Naive B cell (primary cell): Measurements from ENCODE around the gene EMC10. TPM values are rescaled to one million over a fixed set of nuclear protein-coding genes. Genes with fewer than 3 reads are reported as not detected.
"Not testable (repeated sequence)": the region's sequence is repeated elsewhere in the genome, so short reads cannot be mapped to it uniquely, and the experiment has no call there.

Source experiments
- ATAC-seq, 2 donors: fragments of 150-1000 bp; cut with Tn5 transposase; 2 replicates each; pipeline ENCODE4 v1.10.0; 2021; ENCODE audit warnings: low read depth in 2 of 2, mild to moderate bottlenecking in 2 of 2, moderate library complexity in 2 of 2
- DNase-seq: peaks from one replicate; pipeline ENCODE4 v3.0.0; 2022
- H3K27ac Mint-ChIP-seq, 6 donors: one replicate each; pipeline ENCODE4 v1.8.0; 2020 to 2022; ENCODE audit warnings: mild to moderate bottlenecking in 6 of 6, mixed read lengths in 6 of 6, moderate library complexity in 5 of 6, inconsistent platforms in 2 of 6
- H3K27me3 Mint-ChIP-seq, 3 donors: one replicate each; pipeline ENCODE4 v1.8.0; 2021 to 2022; ENCODE audit warnings: mixed read lengths in 3 of 3, mild to moderate bottlenecking in 1 of 3
- H3K36me3 Mint-ChIP-seq, 2 donors: one replicate each; pipeline ENCODE4 v1.8.0; 2020 to 2022; ENCODE audit warnings: mixed read lengths in 2 of 2, inconsistent platforms in 1 of 2, mild to moderate bottlenecking in 1 of 2
- H3K4me1 Mint-ChIP-seq, 3 donors: one replicate each; pipeline ENCODE4 v1.8.0; 2020 to 2022; ENCODE audit warnings: mixed read lengths in 3 of 3, inconsistent platforms in 1 of 3, mild to moderate bottlenecking in 1 of 3, moderate library complexity in 1 of 3
- H3K4me3 Mint-ChIP-seq, 8 donors: one replicate each; pipeline ENCODE4 v1.8.0; 2020 to 2022; ENCODE audit warnings: mild to moderate bottlenecking in 8 of 8, mixed read lengths in 8 of 8, moderate library complexity in 8 of 8, inconsistent platforms in 2 of 8
- H3K9me3 Mint-ChIP-seq, 7 donors: one replicate each; pipeline ENCODE4 v1.8.0; 2020 to 2022; ENCODE audit warnings: mixed read lengths in 7 of 7, mild to moderate bottlenecking in 5 of 7, inconsistent platforms in 2 of 7, moderate library complexity in 1 of 7
- polyA plus RNA-seq, 6 donors: library from polyadenylated mRNA; unstranded; fragments of 300-500 nt; fragmentation: Illumina TruSeq; gene quantifications; one replicate each; pipeline ENCODE4 v1.2.3, GENCODE V29; 2021; ENCODE audit warnings: low read depth in 6 of 6

EMC10 gene
- polyA plus RNA-seq, 6 donors from 2014 or later = 7.0 to 11.9 (median 8.6) TPM

DNA sequence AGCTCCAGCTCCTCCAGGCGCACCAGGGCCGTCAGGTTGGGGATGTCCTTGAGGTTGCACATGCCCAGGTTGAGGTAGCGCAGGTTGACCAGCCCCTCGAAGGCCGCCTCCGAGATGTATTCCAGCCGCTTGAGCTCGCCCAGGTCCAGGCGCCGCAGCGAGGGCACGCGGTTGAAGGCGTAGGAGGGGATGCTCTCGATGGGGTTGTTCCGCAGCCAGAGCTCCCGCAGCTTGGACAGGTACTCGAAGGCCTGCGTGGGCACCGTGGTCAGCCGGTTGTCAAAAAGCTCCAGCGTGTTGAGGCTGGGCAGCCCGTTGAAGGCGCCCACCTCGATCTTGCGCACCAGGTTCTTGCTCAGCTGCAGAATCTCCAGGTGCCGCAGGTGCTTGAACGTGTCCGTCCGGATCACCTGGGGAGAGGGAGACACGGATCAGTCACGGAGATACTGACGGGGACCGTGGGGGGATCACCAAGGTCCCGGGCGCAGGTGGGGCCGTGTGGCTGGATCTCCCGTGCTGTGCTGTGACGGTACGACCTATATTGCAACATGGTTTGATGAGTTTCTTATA is 42.8 kb downstream of the EMC10 start:
- DNase-seq (no peak), ATAC-seq (no peak)
- no peaks in the 10 kb centered on the region for H3K36me3 Mint-ChIP-seq
- peaks cover 0 to 15% (median 7%) of the 10 kb centered on the region in 3 donors for H3K27me3 Mint-ChIP-seq
- no peak overlapping the region for H3K4me3 Mint-ChIP-seq
- H3K9me3 Mint-ChIP-seq = no peaks in the 10 kb centered on the region
- peaks cover 0 to 6% (median 3%) of the 10 kb centered on the region in 3 donors for H3K4me1 Mint-ChIP-seq
- peak overlapping the region in 1 of 6 donors; percentile 61 for H3K27ac Mint-ChIP-seq

DNA sequence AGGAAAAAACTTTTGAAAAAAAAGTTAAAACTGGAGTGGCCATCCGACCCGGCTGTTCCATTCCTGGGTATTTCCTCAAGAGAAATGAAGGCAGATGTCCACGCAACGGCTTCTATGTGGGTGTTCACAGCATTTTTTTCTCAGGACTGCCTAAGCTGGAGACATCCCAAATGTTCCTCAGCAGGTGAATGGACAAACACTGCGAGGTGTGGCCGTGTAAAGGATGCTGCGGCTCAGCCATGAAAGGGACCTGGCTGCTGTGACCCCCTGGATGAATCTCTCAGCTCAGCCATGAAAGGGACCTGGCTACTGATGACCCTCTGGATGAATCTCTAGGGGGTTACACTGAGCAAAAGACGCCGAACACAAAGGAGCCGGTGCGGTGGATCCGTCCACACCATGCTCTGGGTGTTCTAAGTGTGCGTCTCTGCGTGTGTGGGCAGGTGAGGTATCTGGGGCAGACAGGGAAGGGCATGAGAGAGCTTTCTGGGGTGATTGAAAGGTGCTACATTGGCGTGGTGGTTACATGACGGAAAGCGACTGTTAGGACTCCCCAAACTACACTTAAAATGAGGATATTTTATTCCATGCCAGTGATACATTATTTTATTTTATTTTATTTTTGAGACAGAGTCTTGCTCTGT is 44.6 kb downstream of the EMC10 start:
- H3K4me3 Mint-ChIP-seq = no peak overlapping the region
- peaks cover 0 to 4% (median under 1%) of the 10 kb centered on the region in 3 donors for H3K27me3 Mint-ChIP-seq
- H3K9me3 Mint-ChIP-seq = no peaks in the 10 kb centered on the region
- H3K27ac Mint-ChIP-seq = no peak overlapping the region
- no peak for ATAC-seq
- H3K4me1 Mint-ChIP-seq = peaks cover 0 to under 1% (median 0%) of the 10 kb centered on the region in 3 donors
- no peaks in the 10 kb centered on the region for H3K36me3 Mint-ChIP-seq
- no peak for DNase-seq

DNA sequence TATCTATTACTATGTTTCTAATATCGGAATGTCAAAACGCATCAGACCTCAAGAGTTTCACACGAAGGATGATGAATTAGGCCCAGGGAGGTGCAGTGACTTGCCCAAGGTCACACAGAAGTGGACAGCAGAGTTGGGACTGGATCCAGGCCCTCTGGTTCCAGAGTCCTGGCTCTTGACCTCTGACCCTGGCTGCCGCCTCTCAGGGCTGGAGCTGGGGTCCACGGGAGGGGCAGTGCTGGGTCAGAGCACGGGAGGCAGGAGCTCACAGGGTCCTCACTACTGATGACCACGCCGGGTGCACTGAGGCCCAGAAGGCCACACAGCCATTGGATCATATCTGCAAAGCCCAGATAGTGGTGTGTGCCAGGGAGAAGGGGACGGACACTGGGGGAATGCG is 46.6 kb downstream of the EMC10 start:
- Mint-ChIP-seq H3K27me3 (peaks cover under 1 to 5% (median 4%) of the 10 kb centered on the region in 3 donors), H3K27ac (no peak overlapping the region), H3K9me3 (no peaks in the 10 kb centered on the region), H3K36me3 (no peaks in the 10 kb centered on the region), H3K4me3 (no peak overlapping the region), H3K4me1 (no peaks in the 10 kb centered on the region)
- ATAC-seq (no peak), DNase-seq (no peak)

- not testable (repeated sequence) for H3K27ac Mint-ChIP-seq, H3K4me1 Mint-ChIP-seq, DNase-seq, H3K4me3 Mint-ChIP-seq, ATAC-seq
- Mint-ChIP-seq H3K27me3 (peaks cover 9 to 45% (median 38%) of the 10 kb centered on the region in 3 donors), H3K36me3 (peaks cover 7 to 10% of the 10 kb centered on the region in 2 donors), H3K9me3 (peaks cover 5 to 11% (median 10%) of the 10 kb centered on the region in 7 donors)
These were observed 51.7 kb downstream of the EMC10 start for GRCh38 chr19:50528052-50528451.

DNA sequence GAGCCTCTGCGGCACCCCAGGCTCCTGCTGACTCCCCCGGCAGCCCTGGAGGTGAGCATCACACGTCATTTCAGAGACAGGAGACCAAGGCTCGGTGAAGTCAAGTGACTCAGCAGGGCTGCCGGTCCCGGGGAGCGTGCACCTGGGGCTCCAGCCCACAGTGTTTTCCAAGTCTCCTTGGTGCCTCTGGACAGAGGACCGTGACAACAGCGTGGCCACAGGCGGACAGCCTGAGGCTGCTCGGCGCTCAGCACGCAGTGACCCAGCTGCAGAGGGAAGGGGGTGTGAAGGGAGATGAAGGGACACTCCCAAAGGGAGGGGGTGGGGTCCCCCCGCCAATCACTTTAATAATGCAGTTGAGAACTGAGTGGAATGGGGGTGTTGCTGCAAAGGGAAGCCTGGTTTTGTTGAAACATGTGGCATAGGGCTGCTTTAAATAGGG is 54.9 kb downstream of the EMC10 start:
- no peak overlapping the region for H3K27ac Mint-ChIP-seq
- peaks cover 0 to 3% (median 0%) of the 10 kb centered on the region in 3 donors for H3K4me1 Mint-ChIP-seq
- ATAC-seq = no peak
- peaks cover 12 to 18% of the 10 kb centered on the region in 2 donors for H3K36me3 Mint-ChIP-seq
- H3K27me3 Mint-ChIP-seq = peaks cover 15 to 55% (median 45%) of the 10 kb centered on the region in 3 donors
- no peak overlapping the region for H3K4me3 Mint-ChIP-seq
- no peak for DNase-seq
- peaks cover 11 to 20% (median 15%) of the 10 kb centered on the region in 7 donors for H3K9me3 Mint-ChIP-seq

GRCh38 chr19:50532952-50533351 is 56.6 kb downstream of the EMC10 start:
- H3K9me3 Mint-ChIP-seq = peaks cover 11 to 20% (median 15%) of the 10 kb centered on the region in 7 donors
- no peak overlapping the region for H3K4me3 Mint-ChIP-seq
- H3K27ac Mint-ChIP-seq = no peak overlapping the region
- H3K27me3 Mint-ChIP-seq = peaks cover 17 to 66% (median 41%) of the 10 kb centered on the region in 3 donors
- peaks cover 12 to 18% of the 10 kb centered on the region in 2 donors for H3K36me3 Mint-ChIP-seq
- peaks cover 0 to 3% (median 0%) of the 10 kb centered on the region in 3 donors for H3K4me1 Mint-ChIP-seq
- ATAC-seq (no peak), DNase-seq (no peak)

- H3K27me3 Mint-ChIP-seq = peaks cover 17 to 53% (median 37%) of the 10 kb centered on the region in 3 donors
- peaks cover 0 to 3% (median 0%) of the 10 kb centered on the region in 3 donors for H3K4me1 Mint-ChIP-seq
- peaks cover 12 to 18% of the 10 kb centered on the region in 2 donors for H3K36me3 Mint-ChIP-seq
- peaks cover 11 to 20% (median 15%) of the 10 kb centered on the region in 7 donors for H3K9me3 Mint-ChIP-seq
- H3K4me3 Mint-ChIP-seq = no peak overlapping the region
- no peak for DNase-seq
- no peak for ATAC-seq
- no peak overlapping the region for H3K27ac Mint-ChIP-seq
These were observed 58.2 kb downstream of the EMC10 start for GRCh38 chr19:50534478-50534877.

DNA sequence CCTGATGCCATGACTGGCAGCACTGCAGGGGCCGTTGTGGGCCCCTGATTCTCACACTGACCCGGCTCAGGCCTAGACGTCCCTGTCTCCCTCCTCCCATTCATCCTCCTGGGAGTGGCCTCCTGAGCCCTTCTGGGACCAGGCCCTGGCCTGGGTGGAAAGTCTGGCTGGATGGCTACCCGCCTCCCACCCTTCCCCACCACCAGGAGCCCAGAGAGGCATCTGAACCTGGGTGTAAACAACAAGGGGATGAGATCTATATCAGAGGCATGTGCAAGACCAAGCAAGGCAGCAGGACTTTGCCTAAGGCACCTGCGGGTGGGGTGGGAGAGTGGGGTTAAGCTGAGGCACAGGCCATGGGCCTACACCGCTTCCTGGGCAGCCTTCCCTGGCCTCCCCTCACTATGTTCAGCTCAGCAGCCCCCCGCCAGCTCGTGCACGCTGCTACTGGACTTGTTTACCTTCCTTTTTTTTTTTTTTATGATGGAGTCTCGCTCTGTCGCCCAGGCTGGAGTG is 59.4 kb downstream of the EMC10 start:
- Mint-ChIP-seq H3K4me3 (no peak overlapping the region), H3K9me3 (peaks cover 11 to 20% (median 15%) of the 10 kb centered on the region in 7 donors), H3K4me1 (no peaks in the 10 kb centered on the region), H3K36me3 (peaks cover 12 to 18% of the 10 kb centered on the region in 2 donors), H3K27ac (no peak overlapping the region), H3K27me3 (peaks cover 17 to 44% (median 28%) of the 10 kb centered on the region in 3 donors)
- DNase-seq = no peak
- ATAC-seq = no peak

DNA sequence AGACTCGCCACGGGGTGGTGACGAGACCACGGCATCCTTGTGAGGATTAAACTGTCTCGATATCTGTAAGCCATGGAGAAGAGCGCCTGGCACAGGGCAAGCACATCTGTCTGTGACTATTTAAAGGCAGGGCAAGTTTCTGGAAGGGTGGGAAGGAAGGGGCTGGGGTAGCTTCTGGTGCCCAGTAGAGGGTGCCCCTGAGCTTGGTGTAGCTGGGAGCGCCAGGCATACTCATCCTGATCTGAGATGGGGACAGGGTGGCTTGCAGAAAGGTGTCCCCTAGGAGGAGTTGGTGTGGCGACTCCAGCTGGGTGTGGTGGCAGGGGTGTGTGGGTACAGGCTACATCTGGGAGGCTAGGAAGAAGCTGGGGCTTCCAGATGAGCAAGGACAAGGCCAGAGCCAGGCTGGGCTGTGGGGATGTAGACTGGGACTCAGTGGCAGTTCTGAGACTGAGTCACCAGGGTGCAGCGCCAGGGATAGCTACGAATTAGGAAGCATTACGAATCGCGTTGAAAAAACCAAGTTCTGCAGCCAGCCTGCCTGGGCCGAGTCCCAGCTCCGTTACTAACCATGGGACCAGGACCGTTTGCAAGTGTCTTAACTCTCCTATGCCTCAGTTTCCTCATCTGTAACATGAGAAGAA is 60.5 kb downstream of the EMC10 start:
- Mint-ChIP-seq H3K27me3 (peaks cover 17 to 35% (median 19%) of the 10 kb centered on the region in 3 donors), H3K4me1 (no peaks in the 10 kb centered on the region), H3K27ac (peak overlapping the region in 1 of 6 donors; percentile 48), H3K36me3 (peaks cover 12 to 18% of the 10 kb centered on the region in 2 donors), H3K9me3 (peaks cover 11 to 20% (median 15%) of the 10 kb centered on the region in 7 donors), H3K4me3 (no peak overlapping the region)
- DNase-seq (no peak), ATAC-seq (no peak)

DNA sequence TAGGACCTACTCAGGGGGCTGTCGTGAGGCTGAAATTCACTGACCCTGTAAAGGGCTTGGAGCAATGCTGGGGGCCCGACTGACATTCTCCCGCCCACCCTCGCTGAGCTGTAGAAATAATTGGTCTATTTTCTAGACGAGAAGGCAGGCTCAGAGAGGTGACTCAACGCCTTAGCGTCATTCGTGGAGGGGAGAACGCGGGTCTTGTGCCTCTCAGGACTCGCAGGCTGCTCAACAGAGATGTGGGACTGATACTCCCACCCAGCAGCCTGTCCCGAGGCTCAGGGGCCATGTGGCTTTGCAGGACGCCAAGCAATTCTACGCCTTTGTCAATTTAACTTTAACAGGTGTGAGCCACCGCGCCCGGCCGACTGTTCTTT is 61.0 kb downstream of the EMC10 start:
- no peak for ATAC-seq

DNA sequence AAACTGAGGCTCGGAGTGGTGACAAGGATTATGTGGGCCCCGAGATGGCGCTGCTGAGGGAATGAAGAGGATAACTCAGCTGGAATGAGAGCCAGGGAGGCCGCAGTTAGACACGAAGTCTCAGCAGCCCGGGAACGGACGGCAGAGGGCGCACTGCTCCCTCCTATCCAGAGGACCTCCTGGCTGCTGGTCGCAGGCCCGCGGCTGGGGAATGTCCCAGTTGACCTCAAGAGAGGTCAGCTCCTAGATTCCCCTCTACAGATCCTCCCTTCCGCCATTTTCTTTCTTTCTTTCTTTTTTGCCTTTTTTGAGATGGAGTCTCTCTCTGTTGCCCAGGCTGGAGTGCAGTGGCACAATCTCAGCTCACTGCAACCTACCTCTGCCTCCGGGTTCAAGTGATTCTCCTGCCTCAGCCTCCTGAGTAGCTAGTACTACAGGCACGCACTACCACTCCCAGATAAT is 61.5 kb downstream of the EMC10 start:
- peaks cover 5 to 10% of the 10 kb centered on the region in 2 donors for H3K36me3 Mint-ChIP-seq
- H3K27ac Mint-ChIP-seq = no peak overlapping the region
- peak; percentile 53 to 62 for ATAC-seq
- peaks cover 9 to 24% (median 15%) of the 10 kb centered on the region in 3 donors for H3K27me3 Mint-ChIP-seq
- no peak overlapping the region for H3K4me3 Mint-ChIP-seq
- peaks cover 5 to 12% (median 8%) of the 10 kb centered on the region in 7 donors for H3K9me3 Mint-ChIP-seq
- peak; percentile 32 for DNase-seq
- H3K4me1 Mint-ChIP-seq = no peaks in the 10 kb centered on the region

More for the DNA sequence above, 61.0 kb downstream of the EMC10 start:
- Mint-ChIP-seq H3K27me3 (peaks cover 15 to 29% (median 17%) of the 10 kb centered on the region in 3 donors), H3K9me3 (peaks cover 9 to 17% (median 13%) of the 10 kb centered on the region in 7 donors), H3K4me3 (no peak overlapping the region), H3K4me1 (no peaks in the 10 kb centered on the region), H3K36me3 (peaks cover 10 to 15% of the 10 kb centered on the region in 2 donors), H3K27ac (no peak overlapping the region)
- no peak for DNase-seq
